Activated CD8-positive, alpha-beta T cell treated with anti-CD3 and anti-CD28 coated beads for 36 hours (primary cell): ENCODE measurements around the gene TNRC6B. TPM values are rescaled to one million over a fixed set of nuclear protein-coding genes. Genes with fewer than 3 reads are reported as not detected.

Experiments
- ATAC-seq: fragments of 200-7000 bp; cut with Tn5 transposase; one replicate; pipeline ENCODE4 v1.10.0; 2021; ENCODE audit warnings: mild to moderate bottlenecking, moderate library complexity
- CTCF ChIA-PET: fragments of 350-600 bp; sonication (Branson Sonifier 250); formaldehyde crosslinking; loops from one replicate; lab custom pipeline; 2021; ENCODE audit warnings: antibody characterized with exemption; lab: Charles Lee
- POLR2A ChIA-PET: fragments of 350-600 bp; sonication (Branson Sonifier 250); formaldehyde crosslinking; loops from one replicate; lab custom pipeline; 2021; ENCODE audit warnings: antibody characterized with exemption; lab: Charles Lee
- DNase-seq: peaks from one replicate; pipeline ENCODE4 v3.0.0-alpha.2; 2020
- H3K27ac Mint-ChIP-seq: one replicate; pipeline ENCODE4 v1.8.0; 2021; ENCODE audit warnings: mild to moderate bottlenecking, mixed read lengths
- H3K27me3 Mint-ChIP-seq: one replicate; pipeline ENCODE4 v1.8.0; 2021; ENCODE audit warnings: mixed read lengths
- H3K36me3 Mint-ChIP-seq: one replicate; pipeline ENCODE4 v1.8.0; 2021; ENCODE audit warnings: low read depth, mixed read lengths
- H3K4me1 Mint-ChIP-seq: one replicate; pipeline ENCODE4 v1.8.0; 2021; ENCODE audit warnings: low read depth, mixed read lengths
- H3K4me3 Mint-ChIP-seq: one replicate; pipeline ENCODE4 v1.8.0; 2021; ENCODE audit warnings: mild to moderate bottlenecking, moderate library complexity, mixed read lengths
- H3K9me3 Mint-ChIP-seq: one replicate; pipeline ENCODE4 v1.8.0; 2021; ENCODE audit warnings: mixed read lengths
- intact Hi-C: fragments of 100-400 bp; cut with micrococcal nuclease; formaldehyde crosslinking; loops from one replicate; pipeline ENCODE4 v1.10.0; 2022
- total RNA-seq, 2 experiments: library from RNA; stranded (reverse); gene quantifications; one replicate each; pipeline ENCODE4 v1.2.3, GENCODE V29; 2021
- TF ChIP-seq, protein P1 (sequence below): fragments of 200-600 bp; IDR thresholded peaks from one replicate; pipeline ENCODE4 v1.8.0; 2022; ENCODE audit warnings: antibody characterized with exemption, mild to moderate bottlenecking

The TNRC6B gene
- total RNA-seq, 2 experiments from 2014 or later = 42.6 to 45.2 TPM

- CTCF ChIA-PET = interaction anchor here (1.3 to 2.6 kb wide), 3 partner anchors 10 to 19 kb away, joined by 3 to 17 read pairs (median 5); partner anchors contain the start of gene ADSL
- TF ChIP-seq, protein P1, sequence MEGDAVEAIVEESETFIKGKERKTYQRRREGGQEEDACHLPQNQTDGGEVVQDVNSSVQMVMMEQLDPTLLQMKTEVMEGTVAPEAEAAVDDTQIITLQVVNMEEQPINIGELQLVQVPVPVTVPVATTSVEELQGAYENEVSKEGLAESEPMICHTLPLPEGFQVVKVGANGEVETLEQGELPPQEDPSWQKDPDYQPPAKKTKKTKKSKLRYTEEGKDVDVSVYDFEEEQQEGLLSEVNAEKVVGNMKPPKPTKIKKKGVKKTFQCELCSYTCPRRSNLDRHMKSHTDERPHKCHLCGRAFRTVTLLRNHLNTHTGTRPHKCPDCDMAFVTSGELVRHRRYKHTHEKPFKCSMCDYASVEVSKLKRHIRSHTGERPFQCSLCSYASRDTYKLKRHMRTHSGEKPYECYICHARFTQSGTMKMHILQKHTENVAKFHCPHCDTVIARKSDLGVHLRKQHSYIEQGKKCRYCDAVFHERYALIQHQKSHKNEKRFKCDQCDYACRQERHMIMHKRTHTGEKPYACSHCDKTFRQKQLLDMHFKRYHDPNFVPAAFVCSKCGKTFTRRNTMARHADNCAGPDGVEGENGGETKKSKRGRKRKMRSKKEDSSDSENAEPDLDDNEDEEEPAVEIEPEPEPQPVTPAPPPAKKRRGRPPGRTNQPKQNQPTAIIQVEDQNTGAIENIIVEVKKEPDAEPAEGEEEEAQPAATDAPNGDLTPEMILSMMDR = no peak
- POLR2A ChIA-PET = interaction anchor here (0.6 kb wide), 2 partner anchors 12 to 1580 kb away, joined by 3 read pairs; no protein-coding TSS in a partner anchor
- Mint-ChIP-seq H3K27ac (peak overlapping the region; percentile 64), H3K27me3 (no peaks in the 10 kb centered on the region), H3K9me3 (no peaks in the 10 kb centered on the region), H3K4me3 (no peak overlapping the region), H3K4me1 (peaks cover 96% of the 10 kb centered on the region), H3K36me3 (peaks cover 7% of the 10 kb centered on the region)
- DNase-seq (no peak), ATAC-seq (no peak)
- intact Hi-C loops = no loop called here
These were observed 151.1 kb downstream of the TNRC6B start for GRCh38 chr22:40328546-40329456.

GRCh38 chr22:40329466-40329865, 151.7 kb downstream of the TNRC6B start:
- Mint-ChIP-seq H3K4me3 (no peak overlapping the region), H3K9me3 (no peaks in the 10 kb centered on the region), H3K27ac (no peak overlapping the region), H3K4me1 (peaks cover 97% of the 10 kb centered on the region), H3K27me3 (no peaks in the 10 kb centered on the region), H3K36me3 (peaks cover 6% of the 10 kb centered on the region)
- no peak for ATAC-seq
- no peak for DNase-seq
- TF ChIP-seq, protein P1 = no peak
- intact Hi-C loops = no loop called here
- POLR2A ChIA-PET = interaction anchor here (0.9 to 1.8 kb wide), 2 partner anchors 18 to 41 kb away, joined by 4 to 9 read pairs; partner anchors contain the start of gene SGSM3
- CTCF ChIA-PET = interaction anchor here (1.3 kb wide), 2 partner anchors 10 to 19 kb away, joined by 3 to 5 read pairs; no protein-coding TSS in a partner anchor

DNA sequence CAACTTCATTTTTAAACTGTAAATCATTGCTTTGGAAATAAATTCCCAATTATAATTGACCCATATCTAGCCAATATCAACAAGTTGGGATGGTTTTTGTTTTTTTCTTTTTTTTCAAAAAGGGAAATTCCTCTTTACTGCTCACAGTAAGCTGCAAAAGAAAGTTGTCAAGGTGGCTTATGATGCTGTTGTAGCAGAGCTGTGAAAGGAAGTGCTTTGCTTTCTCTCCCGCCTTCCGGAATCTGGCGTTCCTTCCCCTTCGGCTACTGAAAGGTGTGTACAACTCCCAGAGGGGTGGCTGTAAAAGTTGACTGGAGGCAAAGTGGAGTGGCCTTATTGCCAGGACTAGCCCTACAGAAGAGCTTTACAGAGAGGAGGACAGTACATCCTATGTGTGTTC, 152.4 kb downstream of the TNRC6B start:
- Mint-ChIP-seq H3K9me3 (no peaks in the 10 kb centered on the region), H3K36me3 (peaks cover 7% of the 10 kb centered on the region), H3K4me3 (no peak overlapping the region), H3K27ac (peak overlapping the region; percentile 74), H3K27me3 (no peaks in the 10 kb centered on the region), H3K4me1 (peaks cover 98% of the 10 kb centered on the region)
- ATAC-seq (no peak), DNase-seq (no peak)
- ChIA-PET CTCF (interaction anchor here (1.3 to 1.8 kb wide), 2 partner anchors 9 to 18 kb away, joined by 4 to 5 read pairs; no protein-coding TSS in a partner anchor), POLR2A (interaction anchor here (0.9 to 1.8 kb wide), 2 partner anchors 18 to 40 kb away, joined by 4 to 9 read pairs; partner anchors contain the start of gene SGSM3)
- intact Hi-C loops = no loop called here
- TF ChIP-seq, protein P1 = no peak

GRCh38 chr22:40330615-40331014, 152.9 kb downstream of the TNRC6B start:
- CTCF ChIA-PET = interaction anchor here (1.8 to 1.9 kb wide), 2 partner anchors 10 to 17 kb away, joined by 4 to 5 read pairs; no protein-coding TSS in a partner anchor
- H3K36me3 Mint-ChIP-seq = peaks cover 7% of the 10 kb centered on the region
- H3K4me1 Mint-ChIP-seq = peaks cover 96% of the 10 kb centered on the region
- intact Hi-C loops = no loop called here
- H3K27me3 Mint-ChIP-seq = no peaks in the 10 kb centered on the region
- POLR2A ChIA-PET = interaction anchor here (1.0 to 1.8 kb wide), 3 partner anchors 12 to 153 kb away, joined by 3 to 9 read pairs (median 4); partner anchors contain the start of gene TNRC6B
- TF ChIP-seq, protein P1 = no peak
- no peaks in the 10 kb centered on the region for H3K9me3 Mint-ChIP-seq
- no peak for DNase-seq
- no peak for ATAC-seq
- H3K27ac Mint-ChIP-seq = peak overlapping the region; percentile 6
- H3K4me3 Mint-ChIP-seq = no peak overlapping the region
